CD8-positive, alpha-beta memory T cell (primary cell): ENCODE measurements around the gene MAPK9. TPM values are rescaled to one million over a fixed set of nuclear protein-coding genes. Genes with fewer than 3 reads are reported as not detected.

Experiments used
- CTCF ChIA-PET: fragments of 350-600 bp; sonication (Branson Sonifier 250); formaldehyde crosslinking; loops from one replicate; lab custom pipeline; 2021; ENCODE audit warnings: antibody characterized with exemption; lab: Charles Lee
- POLR2A ChIA-PET: fragments of 350-600 bp; sonication (Branson Sonifier 250); formaldehyde crosslinking; loops from one replicate; lab custom pipeline; 2021; ENCODE audit warnings: antibody characterized with exemption; lab: Charles Lee
- DNase-seq, 5 donors: peaks; one replicate each; pipeline versions ENCODE4 v3.0.0 to v3.0.0-alpha.2; 2020 to 2022; ENCODE audit warnings: mixed read lengths in 1 of 5
- H3K27ac ChIP-seq: one replicate; pipeline ENCODE4 v1.7.0; 2013; ENCODE audit warnings: low read depth, mild to moderate bottlenecking, low read length, moderate library complexity
- H3K27me3 ChIP-seq: 2 replicates; pipeline ENCODE4 v1.7.0; 2013; ENCODE audit warnings: low read length, mild to moderate bottlenecking; ENCODE audit not compliant: insufficient read depth, poor library complexity, severe bottlenecking
- H3K36me3 ChIP-seq: 2 replicates; pipeline ENCODE4 v1.7.0; 2013; ENCODE audit warnings: mild to moderate bottlenecking, low read length, moderate library complexity; ENCODE audit not compliant: insufficient read depth
- H3K4me1 ChIP-seq: 2 replicates; pipeline ENCODE4 v1.7.0; 2013; ENCODE audit warnings: mild to moderate bottlenecking, low read length, moderate library complexity; ENCODE audit not compliant: insufficient read depth
- H3K4me3 ChIP-seq: 2 replicates; pipeline ENCODE4 v1.7.0; 2013; ENCODE audit warnings: mild to moderate bottlenecking, low read length
- H3K9me3 ChIP-seq: 2 replicates; pipeline ENCODE4 v1.7.0; 2013; ENCODE audit warnings: mild to moderate bottlenecking, low read length
- H3K27ac Mint-ChIP-seq, 8 donors: one replicate each; pipeline ENCODE4 v1.8.0; 2020 to 2021; ENCODE audit warnings: mixed read lengths in 8 of 8, mild to moderate bottlenecking in 6 of 8, inconsistent platforms in 3 of 8, moderate library complexity in 3 of 8
- H3K27me3 Mint-ChIP-seq, 2 donors: one replicate each; pipeline ENCODE4 v1.8.0; 2020 to 2021; ENCODE audit warnings: mixed read lengths in 2 of 2, mild to moderate bottlenecking in 1 of 2, moderate library complexity in 1 of 2
- H3K36me3 Mint-ChIP-seq, 3 donors: one replicate each; pipeline ENCODE4 v1.8.0; 2020 to 2021; ENCODE audit warnings: mixed read lengths in 3 of 3, inconsistent platforms in 1 of 3, mild to moderate bottlenecking in 1 of 3
- H3K4me1 Mint-ChIP-seq, 3 donors: one replicate each; pipeline ENCODE4 v1.8.0; 2020 to 2021; ENCODE audit warnings: mixed read lengths in 3 of 3, inconsistent platforms in 1 of 3, mild to moderate bottlenecking in 1 of 3
- H3K4me3 Mint-ChIP-seq, 7 donors: one replicate each; pipeline ENCODE4 v1.8.0; 2020 to 2021; ENCODE audit warnings: mixed read lengths in 7 of 7, mild to moderate bottlenecking in 6 of 7, moderate library complexity in 4 of 7, inconsistent platforms in 2 of 7
- H3K9me3 Mint-ChIP-seq, 5 donors: one replicate each; pipeline ENCODE4 v1.8.0; 2020 to 2022; ENCODE audit warnings: mixed read lengths in 5 of 5, mild to moderate bottlenecking in 3 of 5, moderate library complexity in 2 of 5, inconsistent platforms in 1 of 5
- polyA plus RNA-seq: library from polyadenylated mRNA; unstranded; fragments of 300-500 nt; fragmentation: Illumina TruSeq; gene quantifications from one replicate; pipeline ENCODE4 v1.2.3, GENCODE V29; 2021
- total RNA-seq, 2 experiments: library from RNA; stranded (reverse); gene quantifications; one replicate each; pipeline ENCODE4 v1.2.3, GENCODE V29; 2021

The MAPK9 gene
- total and polyA plus RNA-seq, 3 experiments from 2014 or later, result 34.9 to 46.2 (median 44.3) TPM

DNA sequence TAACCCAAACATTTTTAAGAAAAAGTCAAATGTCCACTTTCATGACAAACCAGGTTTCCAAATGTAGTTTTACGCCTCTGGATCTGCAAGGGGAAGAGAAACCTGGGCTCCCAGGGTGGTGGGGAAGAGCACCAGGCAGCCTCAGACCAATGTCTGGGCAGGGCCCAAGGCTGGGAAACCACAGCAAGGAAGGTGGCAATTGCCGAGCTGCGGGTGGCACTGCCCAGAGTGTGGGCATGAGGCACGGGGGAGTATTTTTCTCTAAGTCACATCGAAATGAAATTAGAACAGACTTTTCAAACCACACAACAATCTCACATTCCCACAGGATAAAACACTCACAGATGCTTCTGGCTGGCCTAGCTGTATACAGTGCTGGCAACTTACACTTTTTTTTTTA lies 50.3 kb downstream of the MAPK9 start:
- H3K36me3 Mint-ChIP-seq, result peaks cover 60 to 98% (median 87%) of the 10 kb centered on the region in 3 donors
- H3K27ac Mint-ChIP-seq, result no peak overlapping the region
- DNase-seq, result no peak
- no peak overlapping the region for H3K27ac ChIP-seq
- H3K27me3 ChIP-seq, result no peaks in the 10 kb centered on the region
- H3K4me1 ChIP-seq, result no peaks in the 10 kb centered on the region
- ChIA-PET CTCF (no interaction called here), POLR2A (no interaction called here)
- no peak overlapping the region for H3K4me3 Mint-ChIP-seq
- peaks cover 0 to 63% (median 11%) of the 10 kb centered on the region in 5 donors for H3K9me3 Mint-ChIP-seq
- H3K4me3 ChIP-seq, result no peak overlapping the region
- H3K36me3 ChIP-seq, result peaks cover 13% of the 10 kb centered on the region
- H3K9me3 ChIP-seq, result no peaks in the 10 kb centered on the region
- no peaks in the 10 kb centered on the region for H3K27me3 Mint-ChIP-seq
- peaks cover 0 to 2% (median 0%) of the 10 kb centered on the region in 3 donors for H3K4me1 Mint-ChIP-seq

DNA sequence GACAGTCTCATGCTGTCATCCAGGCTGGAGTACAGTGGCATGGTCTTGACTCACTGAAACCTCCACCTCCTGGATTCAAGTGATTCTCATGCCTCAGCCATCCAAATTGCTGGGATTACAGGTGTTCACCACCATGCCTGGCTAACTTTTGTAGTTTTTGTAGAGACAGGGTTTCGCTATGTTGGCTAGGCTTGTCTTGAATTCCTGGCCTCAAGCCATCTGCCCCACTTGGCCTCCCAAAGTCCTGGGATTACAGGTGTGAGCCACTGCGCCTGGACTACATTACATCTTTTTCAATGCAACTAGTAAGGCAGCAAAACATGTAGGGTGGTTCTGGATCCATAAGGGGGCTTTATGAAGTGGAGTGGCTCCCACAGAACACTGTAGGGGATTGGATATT lies 53.3 kb downstream of the MAPK9 start:
- H3K4me1 ChIP-seq, result no peaks in the 10 kb centered on the region
- H3K4me3 ChIP-seq, result no peak overlapping the region
- no peak overlapping the region for H3K27ac ChIP-seq
- Mint-ChIP-seq H3K4me1 (no peaks in the 10 kb centered on the region), H3K9me3 (peaks cover 0 to 55% (median 5%) of the 10 kb centered on the region in 5 donors), H3K27me3 (no peaks in the 10 kb centered on the region), H3K36me3 (peaks cover 64 to 100% (median 98%) of the 10 kb centered on the region in 3 donors), H3K27ac (no peak overlapping the region), H3K4me3 (no peak overlapping the region)
- peaks cover 17% of the 10 kb centered on the region for H3K36me3 ChIP-seq
- CTCF ChIA-PET, result interaction anchor here (1.6 kb wide), 1 partner anchor 90 kb away, joined by 4 read pairs; no protein-coding TSS in a partner anchor
- no peaks in the 10 kb centered on the region for H3K27me3 ChIP-seq
- POLR2A ChIA-PET, result no interaction called here
- no peaks in the 10 kb centered on the region for H3K9me3 ChIP-seq
- DNase-seq, result no peak

DNA sequence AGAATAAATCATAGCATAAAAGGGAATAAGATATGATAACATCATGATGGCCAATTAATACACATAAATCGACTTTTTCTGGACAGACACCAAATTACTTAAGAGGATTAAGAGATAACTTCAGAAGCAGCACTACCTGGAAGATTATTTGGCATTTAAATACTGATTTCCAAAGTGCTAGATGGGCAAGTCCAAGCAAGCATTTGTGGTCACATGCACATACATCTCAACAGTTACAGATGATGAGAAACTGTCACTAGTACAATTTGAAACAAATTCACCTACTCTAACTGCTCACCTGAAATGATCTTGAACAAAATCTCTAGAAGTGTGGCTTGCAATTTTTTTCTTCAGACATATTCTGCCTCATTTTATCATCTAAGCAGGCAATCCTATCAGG lies 56.0 kb downstream of the MAPK9 start:
- H3K9me3 ChIP-seq, result no peaks in the 10 kb centered on the region
- Mint-ChIP-seq H3K27me3 (no peaks in the 10 kb centered on the region), H3K4me1 (no peaks in the 10 kb centered on the region), H3K9me3 (peaks cover 0 to 46% (median 5%) of the 10 kb centered on the region in 5 donors), H3K27ac (no peak overlapping the region), H3K4me3 (no peak overlapping the region), H3K36me3 (peaks cover 50 to 95% (median 91%) of the 10 kb centered on the region in 3 donors)
- no peaks in the 10 kb centered on the region for H3K27me3 ChIP-seq
- POLR2A ChIA-PET, result no interaction called here
- CTCF ChIA-PET, result no interaction called here
- no peak overlapping the region for H3K4me3 ChIP-seq
- no peak overlapping the region for H3K27ac ChIP-seq
- peaks cover 5% of the 10 kb centered on the region for H3K36me3 ChIP-seq
- H3K4me1 ChIP-seq, result no peaks in the 10 kb centered on the region
- DNase-seq, result no peak

DNA sequence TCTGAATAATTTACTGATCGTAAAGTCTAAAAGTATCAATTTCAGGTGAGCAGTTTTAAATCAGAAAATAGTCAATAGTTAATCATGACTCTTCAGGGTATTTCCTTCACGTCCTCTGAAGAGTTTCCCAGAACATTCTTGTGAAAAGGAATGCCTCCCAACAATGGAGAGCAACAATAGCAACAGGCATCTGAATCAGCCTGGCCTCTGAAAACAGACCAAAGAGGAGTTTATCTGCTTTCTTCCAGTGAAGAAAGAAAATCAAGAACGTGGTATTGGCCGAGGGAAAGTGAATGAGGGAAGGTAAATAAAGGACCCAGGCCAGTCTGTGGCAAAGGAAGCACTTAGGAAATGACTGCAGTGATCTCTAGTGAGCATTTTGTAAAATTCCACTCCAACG lies 56.8 kb downstream of the MAPK9 start:
- H3K4me1 Mint-ChIP-seq, result no peaks in the 10 kb centered on the region
- no peaks in the 10 kb centered on the region for H3K4me1 ChIP-seq

DNA sequence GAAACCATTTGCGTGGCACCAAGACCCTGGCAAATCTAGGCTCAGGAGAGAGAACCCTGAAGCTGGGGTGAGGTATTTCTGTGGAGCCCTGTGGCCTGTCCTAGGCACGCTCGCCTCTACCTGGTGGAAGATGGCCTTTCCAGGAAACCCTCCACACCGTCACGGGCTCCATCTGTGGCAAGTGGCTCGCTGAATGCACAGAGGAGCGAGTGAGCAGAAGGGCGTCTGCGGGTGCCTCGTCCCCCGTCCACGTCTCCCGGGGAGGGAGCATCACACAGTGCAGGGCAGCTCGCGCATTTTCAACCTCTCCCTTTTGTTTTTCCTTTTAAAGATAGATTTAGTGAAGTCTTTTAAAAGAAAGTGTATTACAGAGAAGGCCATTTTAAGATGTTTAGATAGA lies 57.6 kb downstream of the MAPK9 start:
- Mint-ChIP-seq H3K27ac (no peak overlapping the region), H3K4me1 (no peaks in the 10 kb centered on the region), H3K27me3 (no peaks in the 10 kb centered on the region), H3K36me3 (peaks cover 36 to 94% (median 86%) of the 10 kb centered on the region in 3 donors), H3K9me3 (peaks cover 0 to 44% (median 8%) of the 10 kb centered on the region in 5 donors), H3K4me3 (no peak overlapping the region)
- H3K27me3 ChIP-seq, result no peaks in the 10 kb centered on the region
- CTCF ChIA-PET, result no interaction called here
- no peaks in the 10 kb centered on the region for H3K4me1 ChIP-seq
- DNase-seq, result no peak
- peaks cover 5% of the 10 kb centered on the region for H3K36me3 ChIP-seq
- no peak overlapping the region for H3K27ac ChIP-seq
- no peaks in the 10 kb centered on the region for H3K9me3 ChIP-seq
- POLR2A ChIA-PET, result no interaction called here
- no peak overlapping the region for H3K4me3 ChIP-seq

More for the DNA sequence above, 56.8 kb downstream of the MAPK9 start:
- Histone ChIP-seq H3K27me3 (no peaks in the 10 kb centered on the region), H3K4me3 (no peak overlapping the region), H3K9me3 (no peaks in the 10 kb centered on the region), H3K36me3 (peaks cover 5% of the 10 kb centered on the region), H3K27ac (no peak overlapping the region)
- DNase-seq, result no peak
- H3K36me3 Mint-ChIP-seq, result peaks cover 42 to 94% (median 88%) of the 10 kb centered on the region in 3 donors
- no peak overlapping the region for H3K4me3 Mint-ChIP-seq
- H3K27me3 Mint-ChIP-seq, result no peaks in the 10 kb centered on the region
- no peak overlapping the region for H3K27ac Mint-ChIP-seq
- peaks cover 0 to 43% (median 8%) of the 10 kb centered on the region in 5 donors for H3K9me3 Mint-ChIP-seq
- ChIA-PET CTCF (no interaction called here), POLR2A (no interaction called here)

DNA sequence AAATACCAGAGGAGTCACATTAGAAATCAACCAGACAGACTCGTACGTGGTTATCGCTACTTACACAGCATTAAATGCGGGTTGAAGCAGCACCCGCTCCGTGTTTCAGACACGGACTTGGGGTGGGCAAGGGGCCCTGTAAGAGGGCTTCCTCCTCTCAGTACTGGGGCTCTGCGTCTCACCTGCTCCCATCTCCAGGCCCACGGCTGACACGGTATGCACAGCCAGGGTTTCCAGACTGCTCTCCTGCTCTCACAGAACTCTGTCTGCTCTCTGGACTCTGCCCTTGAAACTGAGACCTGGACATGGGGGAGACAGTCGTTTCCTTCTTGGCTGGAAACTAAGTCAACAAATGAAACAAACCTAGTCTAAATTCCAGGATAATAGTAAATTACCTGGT lies 58.2 kb downstream of the MAPK9 start:
- H3K4me3 Mint-ChIP-seq, result no peak overlapping the region

DNA sequence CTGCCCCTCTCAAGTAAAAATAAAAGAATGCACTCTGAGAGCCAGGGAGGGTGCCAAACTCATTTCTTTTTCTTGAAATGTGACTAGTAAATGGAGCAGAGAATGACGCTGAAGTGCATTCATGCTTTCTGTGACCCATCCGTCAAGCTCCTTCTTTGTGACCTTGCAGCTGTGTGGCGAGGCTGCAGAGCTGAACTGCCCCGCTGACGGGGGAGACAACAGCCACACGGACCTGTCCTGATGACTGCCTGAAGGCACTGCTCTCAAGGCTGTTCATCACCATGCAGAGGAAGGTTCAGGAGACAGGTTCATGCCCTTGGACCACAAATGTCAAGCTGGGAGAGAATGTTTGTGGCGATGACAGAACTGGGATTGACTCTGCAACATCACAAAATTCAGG lies 61.9 kb downstream of the MAPK9 start:
- H3K4me3 ChIP-seq, result no peak overlapping the region
- H3K27ac Mint-ChIP-seq, result no peak overlapping the region
- DNase-seq, result no peak
- H3K27ac ChIP-seq, result no peak overlapping the region
- peaks cover 24 to 60% (median 38%) of the 10 kb centered on the region in 5 donors for H3K9me3 Mint-ChIP-seq
- no peaks in the 10 kb centered on the region for H3K27me3 ChIP-seq
- H3K9me3 ChIP-seq, result no peaks in the 10 kb centered on the region
- POLR2A ChIA-PET, result no interaction called here
- CTCF ChIA-PET, result no interaction called here
- no peaks in the 10 kb centered on the region for H3K4me1 Mint-ChIP-seq
- H3K36me3 ChIP-seq, result no peaks in the 10 kb centered on the region
- no peaks in the 10 kb centered on the region for H3K4me1 ChIP-seq
- H3K4me3 Mint-ChIP-seq, result no peak overlapping the region
- H3K36me3 Mint-ChIP-seq, result peaks cover 27 to 88% (median 64%) of the 10 kb centered on the region in 3 donors
- no peaks in the 10 kb centered on the region for H3K27me3 Mint-ChIP-seq

More for the DNA sequence above, 58.2 kb downstream of the MAPK9 start:
- Histone ChIP-seq H3K36me3 (peaks cover 5% of the 10 kb centered on the region), H3K9me3 (no peaks in the 10 kb centered on the region), H3K4me1 (no peaks in the 10 kb centered on the region), H3K27ac (no peak overlapping the region), H3K27me3 (no peaks in the 10 kb centered on the region), H3K4me3 (no peak overlapping the region)
- DNase-seq, result no peak
- H3K27ac Mint-ChIP-seq, result no peak overlapping the region
- H3K27me3 Mint-ChIP-seq, result no peaks in the 10 kb centered on the region
- CTCF ChIA-PET, result no interaction called here
- no peaks in the 10 kb centered on the region for H3K4me1 Mint-ChIP-seq
- POLR2A ChIA-PET, result no interaction called here
- H3K9me3 Mint-ChIP-seq, result peaks cover 0 to 45% (median 8%) of the 10 kb centered on the region in 5 donors
- H3K36me3 Mint-ChIP-seq, result peaks cover 36 to 90% (median 81%) of the 10 kb centered on the region in 3 donors

DNA sequence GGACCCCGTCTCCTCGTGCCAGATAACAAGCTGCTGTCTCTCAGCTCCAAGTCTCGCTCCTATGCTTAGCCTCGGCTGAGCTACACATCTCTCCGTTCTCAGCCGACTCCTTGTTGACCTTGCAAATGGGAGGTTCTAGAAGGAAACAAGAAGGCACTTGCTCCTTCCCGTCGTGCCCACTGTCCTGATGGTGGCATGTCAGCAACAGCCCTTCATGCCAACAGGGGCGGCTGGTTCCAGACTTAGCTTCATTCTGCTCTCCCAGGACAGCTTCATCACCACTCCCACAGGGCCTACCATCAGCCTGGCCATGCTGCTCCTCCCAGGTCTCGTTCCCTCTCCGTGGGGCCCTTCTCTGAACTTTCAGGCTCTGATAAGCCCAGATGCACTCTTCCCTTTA lies 69.8 kb downstream of the MAPK9 start:
- H3K36me3 ChIP-seq, result no peaks in the 10 kb centered on the region
- ChIA-PET POLR2A (no interaction called here), CTCF (no interaction called here)
- H3K4me1 Mint-ChIP-seq, result no peaks in the 10 kb centered on the region
- peaks cover 65 to 89% (median 82%) of the 10 kb centered on the region in 5 donors for H3K9me3 Mint-ChIP-seq
- H3K27ac Mint-ChIP-seq, result no peak overlapping the region
- H3K27me3 Mint-ChIP-seq, result peaks cover 0 to 3% of the 10 kb centered on the region in 2 donors
- no peaks in the 10 kb centered on the region for H3K27me3 ChIP-seq
- H3K27ac ChIP-seq, result no peak overlapping the region
- H3K4me3 ChIP-seq, result no peak overlapping the region
- H3K4me1 ChIP-seq, result no peaks in the 10 kb centered on the region
- no peak for DNase-seq
- peaks cover 5 to 53% (median 15%) of the 10 kb centered on the region in 3 donors for H3K36me3 Mint-ChIP-seq
- peaks cover 9% of the 10 kb centered on the region for H3K9me3 ChIP-seq
- H3K4me3 Mint-ChIP-seq, result no peak overlapping the region
